Mucosa of descending colon (tissue), 3 donors: ENCODE measurements around the gene CELA3A. TPM values are rescaled to one million over a fixed set of nuclear protein-coding genes. Genes with fewer than 3 reads are reported as not detected.

Source experiments
- ATAC-seq: fragments of 200-7000 bp; cut with Tn5 transposase; one replicate; pipeline ENCODE4 v1.9.1; 2020; ENCODE audit warnings: mild to moderate bottlenecking, moderate library complexity
- DNase-seq, 3 donors: peaks; one replicate each; pipeline ENCODE4 v3.0.0-alpha.2; 2020
- H3K36me3 ChIP-seq: fragments of 200-600 bp; one replicate; pipeline ENCODE4 v1.8.0; 2021; ENCODE audit warnings: low read depth, mild to moderate bottlenecking
- H3K4me1 ChIP-seq: fragments of 200-600 bp; one replicate; pipeline ENCODE4 v1.8.0; 2021; ENCODE audit warnings: low read depth, mild to moderate bottlenecking
- H3K4me3 ChIP-seq: fragments of 200-600 bp; one replicate; pipeline ENCODE4 v1.8.0; 2021; ENCODE audit warnings: mild to moderate bottlenecking
- H3K9me3 ChIP-seq: fragments of 200-600 bp; one replicate; pipeline ENCODE4 v1.8.0; 2021; ENCODE audit warnings: mild to moderate bottlenecking
- intact Hi-C, 2 donors: fragments of 100-400 bp; cut with DNase I in 1 of 2; cut with micrococcal nuclease in 1 of 2; formaldehyde crosslinking; loops; one replicate each; pipeline versions ENCODE4 v1.11.0 to v1.11.1; 2022; cut with DNase I, micrococcal nuclease
- total RNA-seq, 3 donors: library from RNA; stranded (reverse); fragmentation: NEBNext Ultra II Directional in 2 of 3; extraction: Animal tissue kit (Norgen Biotek cat#: 25700) in 2 of 3; gene quantifications; one replicate each; pipeline versions ENCODE4 v1.2.1 to v1.2.4, GENCODE V29; 2021 to 2023
- TF ChIP-seq, protein P1 (sequence below): fragments of 200-600 bp; IDR thresholded peaks from one replicate; pipeline ENCODE4 v1.8.0; 2022; ENCODE audit warnings: antibody characterized with exemption, mild to moderate bottlenecking
- donor health status: DM: no; HTN: no; CAD: no; lungs with moderate emphysema.
- donor health status: DM: no; HTN: no; CAD: no.
- donor health status: DM: no; HTN: yes; CAD: no.

CELA3A gene
- total RNA-seq, 3 donors from 2014 or later = 0.65 to 1.0 TPM; not detected in 1

DNA sequence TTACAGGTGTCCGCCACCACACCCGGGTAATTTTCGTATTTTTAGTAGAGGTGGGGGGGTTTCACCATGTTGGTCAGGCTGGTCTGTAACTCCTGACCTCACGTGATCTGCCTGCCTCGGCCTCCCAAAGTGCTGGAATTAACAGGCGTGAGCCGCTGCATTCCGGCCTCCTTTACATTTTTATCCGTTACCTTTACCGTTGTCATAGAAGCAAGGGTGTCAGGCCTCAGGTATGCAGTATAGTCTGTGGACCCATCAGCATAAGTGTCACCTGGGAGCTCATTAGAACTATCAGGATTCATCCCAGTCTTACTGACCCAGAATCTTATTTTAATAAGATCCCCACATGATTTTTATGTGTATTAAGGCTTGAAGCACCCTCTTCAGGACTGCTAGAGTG, 56.4 kb downstream of the CELA3A start:
- TF ChIP-seq, protein P1, sequence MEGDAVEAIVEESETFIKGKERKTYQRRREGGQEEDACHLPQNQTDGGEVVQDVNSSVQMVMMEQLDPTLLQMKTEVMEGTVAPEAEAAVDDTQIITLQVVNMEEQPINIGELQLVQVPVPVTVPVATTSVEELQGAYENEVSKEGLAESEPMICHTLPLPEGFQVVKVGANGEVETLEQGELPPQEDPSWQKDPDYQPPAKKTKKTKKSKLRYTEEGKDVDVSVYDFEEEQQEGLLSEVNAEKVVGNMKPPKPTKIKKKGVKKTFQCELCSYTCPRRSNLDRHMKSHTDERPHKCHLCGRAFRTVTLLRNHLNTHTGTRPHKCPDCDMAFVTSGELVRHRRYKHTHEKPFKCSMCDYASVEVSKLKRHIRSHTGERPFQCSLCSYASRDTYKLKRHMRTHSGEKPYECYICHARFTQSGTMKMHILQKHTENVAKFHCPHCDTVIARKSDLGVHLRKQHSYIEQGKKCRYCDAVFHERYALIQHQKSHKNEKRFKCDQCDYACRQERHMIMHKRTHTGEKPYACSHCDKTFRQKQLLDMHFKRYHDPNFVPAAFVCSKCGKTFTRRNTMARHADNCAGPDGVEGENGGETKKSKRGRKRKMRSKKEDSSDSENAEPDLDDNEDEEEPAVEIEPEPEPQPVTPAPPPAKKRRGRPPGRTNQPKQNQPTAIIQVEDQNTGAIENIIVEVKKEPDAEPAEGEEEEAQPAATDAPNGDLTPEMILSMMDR = no peak
- no peak overlapping the region for H3K4me3 ChIP-seq
- intact Hi-C loops = no loop called here
- no peak for ATAC-seq
- no peaks in the 10 kb centered on the region for H3K9me3 ChIP-seq
- H3K4me1 ChIP-seq = peaks cover 24% of the 10 kb centered on the region
- no peak for DNase-seq
- H3K36me3 ChIP-seq = no peaks in the 10 kb centered on the region

Other genes starting within 250 kb of the CELA3A start
- gene USP48, start 218.5 kb upstream of the CELA3A start, total RNA-seq = 10 to 100 TPM; 39.1 to 70.6 (median 52.2) TPM
- gene LDLRAD2, start 189.4 kb upstream of the CELA3A start, total RNA-seq = under 1 TPM; 0.09 to 0.27 (median 0.19) TPM
- gene HSPG2, start 64.3 kb upstream of the CELA3A start, total RNA-seq = 100 to 1,000 TPM; 142 to 436 (median 197) TPM
- 1 to 10 TPM in 1 of 3 donors, under 1 TPM in 2; 0.35 to 3.5 (median 0.70) TPM for gene CELA3B, start 24.6 kb upstream of the CELA3A start, total RNA-seq
- 100 to 1,000 TPM; 231 to 292 (median 282) TPM for gene CDC42, start 51.1 kb downstream of the CELA3A start, total RNA-seq
- gene WNT4, start 141.4 kb downstream of the CELA3A start, total RNA-seq = 1 to 10 TPM; 1.2 to 4.5 (median 2.5) TPM